HG02970 (cell line): Measurements from ENCODE around the gene MARCO.
"Not testable (repeated sequence)": the region's sequence is repeated elsewhere in the genome, so short reads cannot be mapped to it uniquely, and the experiment has no call there.

ENCODE experiments used
- ATAC-seq: cut with Tn5 transposase; IDR thresholded peaks from one replicate; pipeline ENCODE4 v1.9.1; 2021; ENCODE audit warnings: mild to moderate bottlenecking, moderate library complexity, moderate number of reproducible peaks; ENCODE audit not compliant: unreplicated experiment, low FRiP score

The MARCO gene

DNA sequence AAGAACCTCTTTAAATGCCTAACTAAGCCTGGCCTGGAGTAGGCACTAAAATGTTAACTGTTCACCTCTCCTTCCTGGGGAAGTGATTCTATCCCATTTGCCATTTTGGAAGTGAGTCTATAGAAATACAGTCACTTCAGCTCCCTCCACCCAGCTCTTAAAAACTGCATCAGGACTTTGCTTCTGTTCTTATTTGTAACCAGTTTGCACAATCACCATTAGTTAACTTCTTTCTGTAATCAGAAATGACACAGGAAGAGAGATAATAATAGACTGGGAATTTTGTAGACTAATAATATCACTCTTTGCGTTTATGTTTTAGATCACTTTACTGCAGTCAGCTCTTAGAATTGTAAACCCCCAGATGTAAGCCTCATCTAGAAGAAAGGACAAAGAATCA, 16.0 kb upstream of the MARCO start:
- no peak for ATAC-seq

DNA sequence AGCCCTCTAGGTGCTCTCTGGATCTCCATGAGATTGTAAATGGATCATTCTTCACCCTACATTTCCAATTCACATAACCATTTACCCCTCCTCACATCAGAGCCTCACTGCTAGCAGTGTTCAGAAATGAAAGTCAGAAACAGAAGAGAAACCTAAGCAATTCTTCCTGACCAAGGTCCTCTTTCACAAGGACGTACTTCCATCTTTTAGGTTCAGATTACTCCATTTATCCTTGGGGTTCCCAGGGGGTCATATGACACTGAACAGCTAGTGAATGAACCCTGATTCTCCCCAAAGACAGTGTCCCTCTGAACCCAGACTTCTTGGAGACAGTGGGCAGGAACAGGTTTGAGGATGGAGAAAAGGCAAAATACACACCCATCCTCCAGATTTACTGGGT, 12.9 kb upstream of the MARCO start:
- ATAC-seq: no peak

DNA sequence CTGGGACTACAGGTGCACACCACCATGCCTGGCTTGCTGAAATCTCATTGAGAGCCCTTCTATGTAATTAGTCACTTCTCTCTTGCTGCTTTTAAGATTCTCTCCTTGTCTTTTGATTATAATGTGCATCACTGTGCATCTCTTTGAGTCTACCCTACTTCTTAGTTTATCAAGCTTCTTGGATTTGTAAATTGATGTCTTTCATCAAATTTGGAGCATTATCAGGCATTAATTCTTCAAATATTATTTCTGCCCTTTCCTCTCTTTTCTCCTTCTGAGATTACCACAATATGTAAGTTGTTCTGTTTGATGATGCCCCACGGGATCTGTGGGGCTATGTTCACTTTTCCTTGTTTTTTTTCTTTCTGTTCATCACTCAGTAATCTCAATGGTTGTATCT, 9.0 kb upstream of the MARCO start:
- no peak for ATAC-seq

DNA sequence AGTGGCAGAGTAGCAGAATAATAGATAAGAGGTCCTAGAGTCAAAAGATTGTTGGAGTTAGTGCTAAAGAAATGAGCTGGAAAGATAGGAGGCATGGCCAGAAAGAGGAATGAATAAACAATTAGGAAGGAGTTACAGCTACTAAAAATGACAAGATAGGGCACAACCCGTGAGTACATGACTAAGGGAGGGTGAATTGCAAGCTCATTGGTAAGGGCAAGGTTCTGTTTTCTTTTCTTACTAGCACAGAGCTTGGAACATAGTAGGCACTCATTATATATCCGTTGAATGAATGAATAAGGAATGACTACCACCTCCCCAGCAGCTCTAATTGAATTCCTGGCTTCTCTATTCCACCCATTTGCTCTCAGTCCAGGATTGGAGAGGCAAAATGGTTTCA, 5.7 kb upstream of the MARCO start:
- ATAC-seq: no peak

DNA sequence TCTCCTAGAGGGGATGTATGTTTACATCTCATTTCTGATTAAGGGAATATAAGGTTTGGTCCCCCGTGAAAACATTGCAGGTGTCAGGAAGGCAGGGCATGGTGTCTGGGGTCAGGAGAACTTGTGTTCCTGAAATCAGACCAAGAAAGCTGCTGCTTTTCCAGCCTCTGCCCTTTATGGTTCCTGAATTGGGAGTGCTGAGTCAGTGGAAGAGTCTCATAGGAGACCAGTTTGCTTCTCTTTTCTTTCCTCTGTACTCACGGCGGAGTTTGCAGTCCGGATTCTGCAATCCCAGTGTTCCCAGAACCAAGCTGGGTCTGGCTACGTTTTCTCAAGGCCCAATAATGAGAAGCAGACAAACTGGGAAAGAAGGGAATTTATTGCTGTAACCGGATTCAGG, 5.1 kb upstream of the MARCO start:
- ATAC-seq: no peak

DNA sequence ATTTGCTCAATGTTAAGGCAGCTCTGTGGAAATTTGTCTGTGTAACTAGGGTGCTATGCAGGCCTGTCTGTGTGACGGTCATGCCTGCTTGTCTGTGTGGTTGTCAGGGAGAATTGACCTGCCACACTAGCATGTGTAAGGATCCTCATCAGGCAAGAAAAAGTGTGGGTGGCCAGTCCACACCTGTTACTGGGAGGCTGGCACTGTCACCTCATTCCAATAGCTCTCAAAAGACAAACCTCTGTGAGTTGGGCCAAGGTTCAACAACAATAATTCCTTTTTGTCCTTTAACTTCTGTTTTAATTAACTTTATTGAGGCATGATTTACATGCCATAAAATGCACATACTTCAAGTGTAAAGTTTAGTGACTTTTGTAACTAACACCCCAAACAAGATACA, 4.2 kb upstream of the MARCO start:
- ATAC-seq: no peak

DNA sequence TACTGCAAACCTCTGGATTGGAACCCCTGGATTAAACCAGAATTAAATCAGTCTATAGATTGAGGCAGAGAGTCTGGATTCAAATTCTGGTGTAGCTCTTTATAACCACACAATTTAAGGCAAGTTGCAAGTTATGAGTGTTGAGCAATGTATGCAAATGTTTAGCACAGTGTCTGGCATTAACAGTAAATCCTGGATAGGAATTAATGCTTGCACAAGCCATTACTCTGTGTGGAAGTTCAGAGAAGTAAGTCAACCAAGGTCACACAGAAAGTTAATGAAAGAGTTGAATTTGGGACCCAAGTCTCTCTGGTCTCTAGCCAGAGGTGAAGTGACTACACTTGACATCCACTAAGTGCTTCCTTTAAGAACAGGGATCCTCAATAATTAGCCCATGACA, 2.0 kb upstream of the MARCO start:
- ATAC-seq: no peak

DNA sequence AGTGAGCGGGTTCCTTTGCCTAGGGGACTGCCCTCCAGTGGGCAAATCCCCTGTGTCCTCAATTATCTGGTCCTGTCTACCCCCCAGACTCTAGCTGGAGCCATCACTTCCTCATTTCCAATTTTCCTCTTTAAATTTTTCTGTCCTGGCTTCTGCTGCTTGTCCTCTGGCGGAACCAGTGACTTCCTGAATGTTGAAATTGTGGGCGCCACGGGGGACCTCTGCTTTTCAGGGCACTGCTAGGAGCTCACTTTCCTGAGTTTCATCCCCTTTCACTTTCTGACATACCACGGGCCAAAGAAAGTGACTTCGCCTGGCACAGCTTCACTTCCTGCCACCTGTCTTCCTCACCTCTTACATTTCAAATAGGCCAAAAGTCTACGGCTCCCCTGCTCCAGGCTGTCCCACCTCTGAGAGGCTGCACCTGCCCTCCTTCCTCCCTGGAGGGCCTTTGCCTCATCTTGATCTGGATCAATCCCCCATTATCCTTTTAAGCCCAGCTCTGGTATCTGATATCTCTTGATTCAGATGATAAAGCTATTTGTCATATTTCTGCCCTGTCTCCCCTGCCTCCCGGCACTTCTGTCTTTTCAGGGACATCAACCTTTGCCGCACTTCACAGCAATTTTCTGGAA, 1.4 kb upstream of the MARCO start:
- ATAC-seq: no peak

DNA sequence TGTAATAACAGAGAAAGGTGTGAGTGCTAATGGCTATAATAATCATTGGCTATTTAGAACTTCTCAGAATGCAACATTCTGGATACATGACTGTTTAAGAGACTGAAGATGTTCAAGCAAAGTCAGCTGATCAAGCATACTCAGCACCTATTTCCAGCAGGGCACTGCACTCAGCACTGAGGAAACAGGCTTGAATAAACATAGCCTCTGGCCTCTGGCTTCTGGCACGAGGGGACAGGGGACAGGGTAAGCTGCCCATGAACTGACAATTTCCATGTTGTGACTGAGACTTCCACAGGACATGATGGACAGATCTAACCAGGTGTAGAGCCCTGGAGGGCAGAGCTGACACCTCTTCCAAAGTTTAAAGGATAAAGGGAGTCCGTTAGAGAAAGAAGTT, 1.3 kb downstream of the MARCO start:
- no peak for ATAC-seq

DNA sequence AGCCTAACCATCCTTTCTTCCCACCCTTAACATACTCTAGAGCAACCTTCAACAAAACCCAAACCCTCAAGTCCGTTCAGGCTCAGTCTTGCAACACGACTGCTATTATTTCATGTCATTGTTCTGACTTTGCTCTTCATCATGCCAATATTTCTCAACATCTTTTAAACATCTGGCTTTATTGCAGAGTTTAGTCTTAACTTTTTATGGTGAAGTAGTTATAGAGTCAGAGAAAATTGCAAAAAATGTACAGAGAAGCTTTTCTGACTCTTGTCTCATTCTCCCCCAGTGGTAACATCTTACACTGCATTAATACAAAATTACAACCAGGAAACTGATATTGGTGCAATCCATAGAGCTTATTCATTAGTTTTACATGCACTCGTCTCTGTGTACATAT, 3.9 kb downstream of the MARCO start:
- ATAC-seq: no peak

DNA sequence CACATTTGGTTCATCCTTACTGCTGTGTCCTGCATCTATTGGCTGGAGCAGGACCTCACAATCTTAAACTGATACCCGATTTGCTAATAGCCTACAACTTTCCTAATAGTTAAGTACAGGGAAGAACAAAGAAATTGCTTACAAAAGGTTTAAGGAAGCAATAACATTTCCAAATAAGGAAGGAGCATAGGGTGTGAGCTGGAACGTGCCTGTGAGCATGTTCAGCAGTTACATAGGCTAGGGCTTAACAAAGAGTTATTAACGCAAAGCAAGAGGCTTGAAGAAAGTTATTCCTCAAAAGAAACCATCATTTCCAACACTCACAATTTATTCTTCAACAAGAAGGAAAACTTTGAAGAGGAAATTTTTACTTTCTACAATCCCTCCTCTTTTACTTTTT, 6.3 kb downstream of the MARCO start:
- not testable (repeated sequence) for ATAC-seq

DNA sequence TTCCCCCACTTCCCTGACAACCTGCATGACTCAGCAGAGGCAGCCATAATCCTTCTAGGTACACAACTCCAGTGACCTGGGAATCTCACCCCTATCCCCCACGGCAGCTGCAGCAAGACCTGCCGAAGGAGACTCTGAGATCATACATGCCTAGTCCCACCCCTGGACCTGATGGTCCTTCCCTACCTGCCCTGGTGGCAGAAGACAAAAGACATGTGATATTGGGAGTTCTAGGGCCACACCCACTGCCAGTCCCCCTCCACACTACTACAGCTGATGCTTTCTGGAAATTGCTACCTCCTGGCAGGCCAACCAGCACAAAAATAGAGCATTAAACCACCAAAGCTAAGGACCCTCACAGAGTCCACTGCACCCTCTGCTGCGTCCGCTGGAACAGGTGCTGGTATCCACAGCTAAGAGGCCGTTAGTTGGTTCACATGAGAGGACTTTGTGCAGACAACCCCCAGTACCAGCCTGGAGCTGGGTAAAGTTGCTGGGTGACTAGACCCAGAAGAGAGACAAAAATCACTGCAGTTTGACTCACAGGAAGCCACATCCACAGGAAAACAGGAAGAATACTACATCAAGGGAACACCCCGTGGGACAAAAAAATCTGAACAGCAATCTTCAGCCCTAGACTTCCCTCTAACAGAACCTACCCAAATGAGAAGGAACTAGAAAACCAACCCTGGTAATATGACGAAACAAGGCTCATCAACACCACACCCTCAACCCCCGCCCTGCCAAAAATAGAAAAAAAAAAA, 12.5 kb downstream of the MARCO start:
- no peak for ATAC-seq

DNA sequence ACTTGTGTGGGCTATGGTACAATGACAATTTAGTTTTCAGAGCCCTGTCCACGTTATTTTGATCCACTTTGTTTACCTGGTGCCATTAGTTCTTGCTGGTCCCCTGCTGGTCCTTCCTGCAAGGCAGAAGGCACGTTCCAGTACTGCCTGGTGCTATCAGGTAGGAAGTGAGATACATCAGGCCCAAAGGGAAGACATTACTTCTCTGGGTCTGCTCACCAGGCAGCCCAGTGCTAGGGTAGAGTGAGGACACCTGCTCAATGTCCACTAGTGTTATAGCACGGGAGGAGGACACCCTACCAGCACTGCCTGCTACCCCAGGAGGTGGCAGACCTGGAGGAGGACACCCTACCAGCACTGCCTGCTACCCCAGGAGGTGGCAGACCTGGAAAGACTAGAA, 23.7 kb downstream of the MARCO start:
- ATAC-seq: no peak

DNA sequence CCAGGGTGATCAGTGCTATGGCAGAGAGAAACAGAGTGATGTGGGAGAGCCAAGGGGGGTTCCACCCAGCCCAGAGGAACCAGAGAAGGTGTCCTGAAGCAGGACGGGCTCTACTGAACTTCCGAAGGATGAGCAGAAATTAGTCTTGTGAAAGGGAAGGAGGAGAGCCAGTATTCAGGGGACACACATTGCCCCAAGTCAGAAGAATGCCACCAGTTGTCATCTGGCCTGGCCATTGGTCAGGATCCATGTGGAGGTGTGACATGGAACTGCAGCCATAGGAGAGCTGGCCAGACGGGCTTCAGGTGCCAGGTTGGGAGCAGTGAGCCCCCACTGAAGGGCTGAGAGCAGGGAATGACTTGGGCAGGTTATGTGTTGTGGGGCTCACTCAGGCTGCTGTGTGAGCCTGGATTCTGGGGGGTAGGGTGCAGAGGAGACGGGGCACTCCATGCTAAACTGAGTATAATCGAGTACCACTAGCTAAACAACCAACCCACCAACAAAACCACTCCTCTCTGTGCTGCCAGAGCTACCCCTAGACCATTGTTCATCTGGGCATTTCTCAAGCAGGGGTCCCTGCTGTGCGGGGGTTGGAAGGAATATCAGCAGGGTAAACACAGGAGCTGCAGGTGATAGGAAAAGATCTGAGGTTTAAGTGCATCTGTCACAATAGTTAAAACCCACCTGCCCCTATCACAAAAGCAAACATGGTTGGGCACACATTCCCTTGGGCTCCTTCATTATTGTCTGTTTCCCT, 25.3 kb downstream of the MARCO start:
- ATAC-seq: no peak

DNA sequence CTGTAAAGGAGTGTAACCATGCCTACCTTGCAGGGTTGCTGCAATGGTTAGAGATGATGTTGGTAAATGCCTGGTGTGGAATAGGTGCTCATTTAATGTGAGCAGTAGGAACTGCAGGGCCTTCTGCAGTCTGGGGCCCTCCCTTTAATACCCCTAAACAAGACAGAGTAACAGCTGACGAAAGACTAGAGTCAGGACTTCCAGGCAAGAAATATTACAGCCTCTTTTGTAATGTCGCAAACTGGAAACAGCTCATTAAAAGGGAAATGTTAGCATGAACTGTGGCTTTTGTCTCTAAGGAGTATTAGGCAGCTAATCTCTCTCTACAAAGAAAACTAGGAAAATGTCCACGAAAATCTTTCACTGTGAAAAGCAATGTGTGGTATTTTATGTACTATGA, 26.0 kb downstream of the MARCO start:
- ATAC-seq: no peak

DNA sequence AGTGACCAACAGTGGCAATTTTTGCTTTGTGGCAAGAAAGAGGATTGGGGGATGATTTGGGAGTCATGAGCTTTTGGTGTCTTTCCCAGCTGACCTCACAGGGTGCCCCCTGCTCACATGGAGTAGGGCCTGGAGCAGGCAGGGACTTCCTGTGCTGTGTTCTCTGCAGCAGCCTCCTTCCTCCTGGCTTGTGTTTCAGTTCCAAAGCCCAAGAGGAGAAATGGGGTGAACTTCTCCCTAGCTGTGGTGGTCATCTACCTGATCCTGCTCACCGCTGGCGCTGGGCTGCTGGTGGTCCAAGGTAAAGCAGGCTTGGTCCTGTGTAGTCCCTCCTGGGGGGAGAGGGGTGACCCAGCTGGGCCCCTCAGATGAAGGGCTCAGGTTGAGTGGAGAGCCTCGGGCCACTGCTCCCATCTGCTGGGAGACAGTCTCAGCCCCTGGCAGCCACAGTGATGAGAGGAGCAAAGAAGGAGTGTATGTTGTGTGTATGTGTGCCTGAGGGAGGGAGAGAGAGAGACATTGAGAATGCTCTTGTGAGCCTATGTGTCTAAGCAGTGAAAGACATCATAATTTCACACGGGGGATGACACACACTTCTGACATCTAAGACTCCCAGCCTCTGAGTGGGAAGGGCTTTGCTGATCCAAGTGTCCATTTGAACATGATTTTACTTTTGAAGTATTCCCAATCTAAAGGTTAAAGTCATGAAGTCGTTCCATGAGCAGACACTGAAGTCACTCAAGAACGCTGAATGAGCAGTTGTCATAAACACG, 27.2 kb downstream of the MARCO start:
- ATAC-seq: no peak

DNA sequence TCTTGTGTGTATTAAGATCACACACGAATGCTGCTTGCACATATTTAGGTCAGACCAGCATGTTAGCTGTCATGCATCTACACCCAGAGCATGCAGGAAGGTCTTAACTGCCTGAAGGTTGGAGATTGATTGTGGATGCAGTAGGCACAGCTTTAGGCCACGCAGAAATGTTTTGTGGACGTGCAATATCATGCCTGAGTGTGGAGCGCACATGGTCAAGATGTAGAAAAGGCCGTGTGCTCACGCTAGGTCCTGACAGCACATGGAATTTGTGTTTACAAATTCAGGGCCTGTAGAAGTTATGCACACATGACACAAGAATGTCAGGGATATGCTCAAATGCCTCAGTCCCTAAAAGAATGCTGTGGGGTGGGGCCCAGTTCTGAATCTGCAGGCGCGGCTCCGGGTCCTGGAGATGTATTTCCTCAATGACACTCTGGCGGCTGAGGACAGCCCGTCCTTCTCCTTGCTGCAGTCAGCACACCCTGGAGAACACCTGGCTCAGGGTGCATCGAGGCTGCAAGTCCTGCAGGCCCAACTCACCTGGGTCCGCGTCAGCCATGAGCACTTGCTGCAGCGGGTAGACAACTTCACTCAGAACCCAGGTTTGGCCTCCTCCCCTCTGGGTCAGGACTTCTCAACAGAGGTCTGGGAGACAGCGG, 27.9 kb downstream of the MARCO start:
- ATAC-seq: no peak

DNA sequence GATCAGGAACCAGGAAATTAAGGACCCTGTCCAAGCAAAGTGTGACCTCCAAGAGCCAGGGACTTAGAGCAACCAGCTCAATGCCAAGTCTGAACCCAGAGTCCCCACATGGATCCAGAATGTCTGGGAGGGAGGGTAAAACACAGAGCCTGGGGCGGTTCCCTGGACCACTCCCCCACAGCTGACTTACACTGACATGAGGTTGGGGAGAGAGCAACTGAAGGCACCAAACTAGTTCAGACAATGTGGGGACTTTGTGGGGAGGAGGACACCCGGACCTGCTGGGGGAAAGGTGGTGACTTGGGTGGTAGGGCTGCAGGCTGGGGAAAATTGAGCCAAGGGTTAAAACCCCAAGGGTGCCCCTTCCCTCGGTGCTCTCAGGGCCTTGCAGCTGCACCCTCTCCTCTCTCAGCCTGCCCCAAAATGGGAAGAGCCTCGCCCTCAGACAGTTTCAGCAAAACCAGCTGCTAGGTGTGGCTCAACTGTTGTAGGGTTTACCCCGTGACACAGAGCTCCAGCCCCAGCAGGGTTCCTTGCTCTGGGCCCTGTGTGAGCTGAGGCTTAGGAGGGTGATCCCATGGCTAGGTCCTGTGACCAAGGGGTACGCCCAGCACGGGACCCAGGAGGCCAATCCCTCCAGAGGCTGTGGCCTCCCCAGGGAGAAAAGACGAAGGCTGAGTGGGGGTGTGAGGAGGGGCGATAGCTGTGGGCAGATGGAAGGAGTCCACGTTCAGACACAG, 28.6 kb downstream of the MARCO start:
- ATAC-seq: no peak

DNA sequence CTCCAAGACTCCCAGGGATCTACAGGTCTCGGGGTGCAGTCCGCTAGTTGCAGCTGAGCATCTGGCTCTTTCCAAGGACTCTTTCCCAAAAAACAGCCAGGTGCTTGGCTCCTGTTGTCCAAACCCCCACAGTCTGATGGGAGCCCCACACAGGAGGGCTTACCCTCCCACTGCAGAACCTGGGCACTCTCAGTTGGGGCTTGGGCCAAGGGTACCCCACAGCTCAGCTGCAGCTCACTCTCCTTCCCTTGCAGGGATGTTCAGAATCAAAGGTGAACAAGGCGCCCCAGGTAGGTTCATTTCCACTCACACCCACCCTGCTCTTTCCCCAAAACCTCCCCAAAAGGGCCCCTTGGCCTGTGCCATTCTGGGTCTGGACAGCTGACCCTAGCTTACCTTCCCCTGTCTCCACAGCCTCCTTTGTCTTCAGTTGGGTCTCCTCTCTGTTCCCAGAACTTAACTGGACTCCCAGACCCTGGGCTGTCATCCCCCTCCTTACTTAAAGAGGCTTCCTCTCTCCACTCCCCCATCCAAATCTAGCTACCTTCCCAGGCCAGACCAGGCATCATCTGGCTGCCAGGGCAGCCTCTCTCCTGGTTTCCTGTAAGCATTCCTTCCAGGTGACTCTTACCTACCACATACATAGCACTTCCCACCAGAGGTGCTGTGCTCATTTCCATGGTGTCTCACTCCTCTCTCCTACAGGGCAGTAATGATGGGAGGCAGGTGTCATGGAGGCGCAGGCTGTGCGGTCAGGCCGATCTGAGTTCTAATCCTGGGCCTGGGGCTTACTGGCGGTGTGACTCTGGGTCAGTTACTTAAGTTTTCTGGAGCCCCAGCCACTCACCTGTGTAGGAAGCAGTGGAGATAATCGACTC, 29.5 kb downstream of the MARCO start:
- no peak for ATAC-seq
